Heart right ventricle (tissue), 16 donors: ENCODE results near the gene GNS. TPM values are rescaled to one million over a fixed set of nuclear protein-coding genes. Genes with fewer than 3 reads are reported as not detected.
"Not testable (repeated sequence)": the region's sequence is repeated elsewhere in the genome, so short reads cannot be mapped to it uniquely, and the experiment has no call there.

ENCODE experiments used
- ATAC-seq, 8 donors: fragments of 200-7000 bp; cut with Tn5 transposase; one replicate each; pipeline ENCODE4 v1.9.1; 2020; ENCODE audit warnings: mild to moderate bottlenecking in 8 of 8, moderate library complexity in 8 of 8, moderate number of reproducible peaks in 1 of 8
- DNase-seq, 2 donors: peaks; one replicate each; pipeline ENCODE4 v3.0.0-alpha.2; 2020
- H3K27ac ChIP-seq, 10 donors: fragments of 200-600 bp; sonication (generic) in 2 of 10; one replicate each; pipeline versions ENCODE4 v1.5.0 to v1.8.0; 2020 to 2022; ENCODE audit warnings: mild to moderate bottlenecking in 3 of 10
- H3K27me3 ChIP-seq, 7 donors: fragments of 200-600 bp; one replicate each; pipeline ENCODE4 v1.8.0; 2021 to 2022; ENCODE audit warnings: mild to moderate bottlenecking in 2 of 7
- H3K36me3 ChIP-seq, 9 donors: fragments of 200-600 bp; sonication (generic) in 1 of 9; one replicate each; pipeline versions ENCODE4 v1.5.0 to v1.8.0; 2020 to 2022; ENCODE audit warnings: mild to moderate bottlenecking in 2 of 9
- H3K4me1 ChIP-seq, 9 donors: fragments of 200-600 bp; sonication (generic) in 1 of 9; one replicate each; pipeline versions ENCODE4 v1.5.0 to v1.8.0; 2020 to 2022; ENCODE audit warnings: mild to moderate bottlenecking in 4 of 9
- H3K4me3 ChIP-seq, 10 donors: fragments of 200-600 bp; sonication (generic) in 2 of 10; one replicate each; pipeline versions ENCODE4 v1.5.0 to v1.8.0; 2020 to 2022; ENCODE audit warnings: mild to moderate bottlenecking in 7 of 10, moderate library complexity in 2 of 10
- H3K9me3 ChIP-seq, 11 donors: fragments of 200-600 bp in 10 of 11; sonication (generic) in 2 of 11; one replicate each; pipeline versions ENCODE4 v1.5.0 to v1.8.0; 2013 to 2022; ENCODE audit warnings: mild to moderate bottlenecking in 2 of 11, control low read depth in 1 of 11, moderate library complexity in 1 of 11
- CTCF ChIP-seq, 9 donors: fragments of 200-600 bp; sonication (generic) in 2 of 9; IDR thresholded peaks; one replicate each; pipeline versions ENCODE4 v1.5.0 to v1.8.0; 2021 to 2022; ENCODE audit warnings: antibody characterized with exemption in 9 of 9, mild to moderate bottlenecking in 5 of 9, moderate library complexity in 1 of 9
- WGBS, 2 donors: extraction: QIAGEN DNeasy Blood & Tissue Kit; methylation state at CpG; one replicate each; pipeline ENCODE4 v1.1.7; 2013; ENCODE audit warnings: inconsistent platforms in 1 of 2; 5-methylcytosine and 5-hydroxymethylcytosine counted together
- intact Hi-C, 10 donors: fragments of 100-400 bp; cut with DNase I; formaldehyde crosslinking; loops; one replicate each; pipeline versions ENCODE4 v1.11.1 to v1.14.2; 2022
- polyA plus RNA-seq, 2 donors: library from polyadenylated mRNA; stranded (reverse); fragments of 200-250 nt; gene quantifications; one replicate each; pipeline ENCODE4 v1.2.3, GENCODE V29; 2013
- total RNA-seq, 10 donors: library from RNA; stranded (reverse); fragmentation: NEBNext Ultra II Directional in 3 of 10; extraction: Animal tissue kit (Norgen Biotek cat#: 25700) in 3 of 10; gene quantifications; one replicate each; pipeline versions ENCODE4 v1.2.1 to v1.2.4, GENCODE V29; 2021 to 2023
- donor health status: Arrhythmogenic right ventricular cardiomyopathy.
- donor health status: ischemic (EF 13 %, LVEDD 7.1; RV severe dilation, severe dysfunction).
- donor health status: healthy with polysubstance abuse.
- donor health status: DM: no; HTN: yes; CAD: no.
- donor health status: DM: no; HTN: no; CAD: no.
- donor health status: ischemic (EF 25% LVEDD 6.9; RV normal size, moderate dysfunction).
- donor health status: ischemic (EF 25% LVEDD 5.7; RV mildly dilated, moderate dysfunction).
- donor health status: healthy.
- donor health status: DM: yes; HTN: yes; CAD: no.
- donor health status: Ischemic cardiomyopathy.
- donor health status: ischemic (EF 35%, LVEDD 5.7; RV mildly dilated, moderate dysfunction).
- donor health status: nonischemic (EF 11% LVEDD 7.7; RV severe dilation, severe dysfunction).
- donor health status: DM: yes; HTN: yes; CAD: no.
- donor health status: PGD.
- donor health status: ischemic (EF 29% LVEDD 5.4; RV normal size, mild dysfunction).
- donor health status: nonischemic (EF 23%, LVEDD 6.1; RV moderate dilation, normal function).

GNS gene
- total and polyA plus RNA-seq, 12 donors: 20.4 to 204 (median 101) TPM

- Histone ChIP-seq H3K36me3 (peaks cover 0 to 76% (median 5%) of the 10 kb centered on the region in 9 donors), H3K27me3 (no peaks in the 10 kb centered on the region), H3K4me1 (peaks cover 2 to 35% (median 8%) of the 10 kb centered on the region in 9 donors), H3K9me3 (no peaks in the 10 kb centered on the region), H3K27ac (no peak overlapping the region), H3K4me3 (no peak overlapping the region)
- ATAC-seq: peak in 4 of 8 donors; percentile 3 to 34 (median 11)
- intact Hi-C loops: loop anchor here in 8 of 10 donors (2.0 to 10.0 kb wide), 7 partner anchors 80 to 240 kb away; partner anchors contain the start of genes RASSF3 (in 6 of the 8) and TBK1 (in 1 of the 8)
- no peak for TF ChIP-seq CTCF (IDR thresholded peaks at IDR 0.05)
- no peak for DNase-seq
- 75 to 78% methylated on average over 18 of the region's 18 CpGs for WGBS, 2 donors
Measured at GRCh38 chr12:64694130-64695040, 64.8 kb downstream of the GNS start.

- Histone ChIP-seq H3K9me3 (no peaks in the 10 kb centered on the region), H3K27ac (peak overlapping the region in 2 of 10 donors; percentile 0 to 2), H3K36me3 (peaks cover 0 to 66% (median 7%) of the 10 kb centered on the region in 9 donors), H3K4me3 (no peak overlapping the region), H3K4me1 (peaks cover 2 to 49% (median 24%) of the 10 kb centered on the region in 9 donors), H3K27me3 (no peaks in the 10 kb centered on the region)
- DNase-seq: no peak
- WGBS, 2 donors: 43 to 45% methylated on average over 2 of the region's 2 CpGs
- TF ChIP-seq CTCF (IDR thresholded peaks at IDR 0.05): no peak
- ATAC-seq: peak in 1 of 8 donors; percentile 13
- intact Hi-C loops: loop anchor here in 5 of 10 donors (5.0 to 10.0 kb wide), 4 partner anchors 77 to 237 kb away; partner anchors contain the start of genes RASSF3 (in 4 of the 5) and TBK1 (in 1 of the 5)
Measured at GRCh38 chr12:64691795-64692583, 67.2 kb downstream of the GNS start.

- no peak for TF ChIP-seq CTCF (IDR thresholded peaks at IDR 0.05)
- H3K27ac ChIP-seq: peak overlapping the region in 2 of 10 donors; percentile 0 to 2
- no peak for ATAC-seq
- intact Hi-C loops: loop anchor here in 5 of 10 donors (5.0 to 10.0 kb wide), 4 partner anchors 77 to 237 kb away; partner anchors contain the start of genes RASSF3 (in 4 of the 5) and TBK1 (in 1 of the 5)
- H3K4me1 ChIP-seq: peaks cover 2 to 44% (median 20%) of the 10 kb centered on the region in 9 donors
- peaks cover 0 to 66% (median 13%) of the 10 kb centered on the region in 9 donors for H3K36me3 ChIP-seq
- H3K4me3 ChIP-seq: no peak overlapping the region
- DNase-seq: no peak
- 92 to 96% methylated on average over 6 of the region's 6 CpGs for WGBS, 2 donors
- no peaks in the 10 kb centered on the region for H3K9me3 ChIP-seq
- H3K27me3 ChIP-seq: no peaks in the 10 kb centered on the region
Measured at GRCh38 chr12:64691227-64691794, 67.9 kb downstream of the GNS start.

GRCh38 chr12:64690236-64690635 lies 69.0 kb downstream of the GNS start:
- WGBS, 2 donors: 98 to 100% methylated on average over 6 of the region's 6 CpGs
- H3K27ac ChIP-seq, H3K27me3 ChIP-seq, DNase-seq, H3K9me3 ChIP-seq, ATAC-seq, H3K4me3 ChIP-seq: not testable (repeated sequence)
- Histone ChIP-seq H3K36me3 (peaks cover 0 to 68% (median 24%) of the 10 kb centered on the region in 9 donors), H3K4me1 (peaks cover 0 to 38% (median 17%) of the 10 kb centered on the region in 9 donors)
- intact Hi-C loops: loop anchor here in 5 of 10 donors (5.0 to 10.0 kb wide), 4 partner anchors 75 to 235 kb away; partner anchors contain the start of genes RASSF3 (in 4 of the 5) and TBK1 (in 1 of the 5)
